Measurements from ENCODE around the gene CELF1.

CELF1 gene

GRCh38 chr11:47451436-47451835, 101.5 kb downstream of the CELF1 start:
- DNase-seq (ENCODE audit: extremely low read depth in 1 of 2, low read depth in 1 of 2) = no peak

GRCh38 chr11:47449541-47449940, 103.4 kb downstream of the CELF1 start:
- DNase-seq (ENCODE audit: extremely low read depth in 1 of 2, low read depth in 1 of 2) = no peak

- no peak for DNase-seq (ENCODE audit: extremely low read depth in 1 of 2, low read depth in 1 of 2)
Observed at GRCh38 chr11:47448566-47449427, 104.1 kb downstream of the CELF1 start, which contains the start of gene RAPSN. RAPSN (minus strand) TSS chr11:47449136; CDS start chr11:47448964, 172 bp downstream.

GRCh38 chr11:47447906-47448305, 105.0 kb downstream of the CELF1 start:
- no peak for DNase-seq (ENCODE audit: extremely low read depth in 1 of 2, low read depth in 1 of 2)

- no peak for DNase-seq (ENCODE audit: extremely low read depth in 1 of 2, low read depth in 1 of 2)
Observed at GRCh38 chr11:47446833-47447232, 106.1 kb downstream of the CELF1 start.

- DNase-seq (ENCODE audit: extremely low read depth in 1 of 2, low read depth in 1 of 2) = no peak
Observed at GRCh38 chr11:47445840-47446239, 107.1 kb downstream of the CELF1 start.

- DNase-seq (ENCODE audit: extremely low read depth in 1 of 2, low read depth in 1 of 2) = no peak
Observed at GRCh38 chr11:47443817-47444216, 109.1 kb downstream of the CELF1 start.

- DNase-seq (ENCODE audit: extremely low read depth in 1 of 2, low read depth in 1 of 2) = no peak
Observed at GRCh38 chr11:47443028-47443700, 109.8 kb downstream of the CELF1 start.

GRCh38 chr11:47442514-47442913, 110.4 kb downstream of the CELF1 start:
- DNase-seq (ENCODE audit: extremely low read depth in 1 of 2, low read depth in 1 of 2) = no peak

GRCh38 chr11:47441421-47441820, 111.5 kb downstream of the CELF1 start:
- DNase-seq (ENCODE audit: extremely low read depth in 1 of 2, low read depth in 1 of 2) = no peak

- DNase-seq (ENCODE audit: extremely low read depth in 1 of 2, low read depth in 1 of 2) = no peak
Observed at GRCh38 chr11:47440054-47440476, 112.9 kb downstream of the CELF1 start.

- DNase-seq (ENCODE audit: extremely low read depth in 1 of 2, low read depth in 1 of 2) = no peak
Observed at GRCh38 chr11:47438721-47439120, 114.2 kb downstream of the CELF1 start.

- DNase-seq (ENCODE audit: extremely low read depth in 1 of 2, low read depth in 1 of 2) = no peak
Observed at GRCh38 chr11:47437746-47438418, 115.0 kb downstream of the CELF1 start.

GRCh38 chr11:47437218-47437745, 115.7 kb downstream of the CELF1 start:
- no peak for DNase-seq (ENCODE audit: extremely low read depth in 1 of 2, low read depth in 1 of 2)

GRCh38 chr11:47436726-47437125, 116.2 kb downstream of the CELF1 start:
- no peak for DNase-seq (ENCODE audit: extremely low read depth in 1 of 2, low read depth in 1 of 2)

GRCh38 chr11:47435687-47436086, 117.2 kb downstream of the CELF1 start:
- DNase-seq (ENCODE audit: extremely low read depth in 1 of 2, low read depth in 1 of 2) = no peak

- DNase-seq (ENCODE audit: extremely low read depth in 1 of 2, low read depth in 1 of 2) = no peak
Observed at GRCh38 chr11:47434011-47434786, 118.7 kb downstream of the CELF1 start.

- no peak for DNase-seq (ENCODE audit: extremely low read depth in 1 of 2, low read depth in 1 of 2)
Observed at GRCh38 chr11:47433157-47433556, 119.8 kb downstream of the CELF1 start.

- no peak for DNase-seq (ENCODE audit: extremely low read depth in 1 of 2, low read depth in 1 of 2)
Observed at GRCh38 chr11:47431356-47432083, 121.4 kb downstream of the CELF1 start.

GRCh38 chr11:47430524-47430923, 122.4 kb downstream of the CELF1 start:
- no peak for DNase-seq (ENCODE audit: extremely low read depth in 1 of 2, low read depth in 1 of 2)

All from stimulated activated CD8-positive, alpha-beta memory T cell treated with anti-CD3 and anti-CD28 coated beads, Interleukin-7, amount 100 ng/mL, for 48 hours (primary cell).